ENCODE data around the gene CRTC1.

GRCh38 chr19:18663940-18664530 is 19.4 kb upstream of the CRTC1 start:
- TF ChIP-seq FOXJ3 (CRISPR knock-in tag; IDR thresholded peaks at IDR 0.05), result no peak
- TF ChIP-seq TAF1 (IDR thresholded peaks at IDR 0.05; ENCODE audit: control insufficient read depth, extremely low read depth, insufficient read depth, low read length, severe bottlenecking), result no peak

Data from K562 (cell line).